ENCODE measurements around the gene XRCC6.
"Not testable (repeated sequence)": the region's sequence is repeated elsewhere in the genome, so short reads cannot be mapped to it uniquely, and the experiment has no call there.

Gene XRCC6

GRCh38 chr22:41621099-41621910, at the start of gene XRCC6:
Gene XRCC6 (plus strand): TSS chr22:41621295. CDS start chr22:41622005, 710 bp downstream.
- peak; percentile 98 for DNase-seq

- no peak for DNase-seq
Measured at GRCh38 chr22:41571786-41572185, 49.3 kb upstream of the XRCC6 start.

- not testable (repeated sequence) for DNase-seq
Measured at GRCh38 chr22:41572305-41572704, 48.8 kb upstream of the XRCC6 start.

GRCh38 chr22:41573677-41574076, 47.4 kb upstream of the XRCC6 start:
- DNase-seq: no peak

GRCh38 chr22:41574847-41575381, 46.2 kb upstream of the XRCC6 start:
- no peak for DNase-seq

- no peak for DNase-seq
Measured at GRCh38 chr22:41575533-41575932, 45.6 kb upstream of the XRCC6 start.

GRCh38 chr22:41576877-41577276, 44.2 kb upstream of the XRCC6 start:
- DNase-seq: no peak

GRCh38 chr22:41578114-41578513, 43.0 kb upstream of the XRCC6 start:
- no peak for DNase-seq

GRCh38 chr22:41578818-41579217, 42.3 kb upstream of the XRCC6 start:
- no peak for DNase-seq

GRCh38 chr22:41579297-41579996, 41.6 kb upstream of the XRCC6 start:
- DNase-seq: no peak

GRCh38 chr22:41579997-41580355, 41.1 kb upstream of the XRCC6 start:
- no peak for DNase-seq

GRCh38 chr22:41582694-41583093, 38.4 kb upstream of the XRCC6 start:
- DNase-seq: no peak

- no peak for DNase-seq
Measured at GRCh38 chr22:41584881-41585280, 36.2 kb upstream of the XRCC6 start.

GRCh38 chr22:41585898-41586297, 35.2 kb upstream of the XRCC6 start:
- no peak for DNase-seq

GRCh38 chr22:41587347-41587723, 33.8 kb upstream of the XRCC6 start:
- DNase-seq: no peak

- DNase-seq: peak; percentile 100
Measured at GRCh38 chr22:41589391-41590241, 31.5 kb upstream of the XRCC6 start, which contains the start of gene PMM1. Gene PMM1 (minus strand): TSS chr22:41589840. CDS start chr22:41589805, 35 bp downstream.

- not testable (repeated sequence) for DNase-seq
Measured at GRCh38 chr22:41593336-41593960, 27.6 kb upstream of the XRCC6 start.

GRCh38 chr22:41595703-41596102, 25.4 kb upstream of the XRCC6 start:
- DNase-seq: no peak

- no peak for DNase-seq
Measured at GRCh38 chr22:41596776-41597634, 24.1 kb upstream of the XRCC6 start.

GRCh38 chr22:41597635-41597953, 23.5 kb upstream of the XRCC6 start:
- no peak for DNase-seq

GRCh38 chr22:41598081-41598480, 23.0 kb upstream of the XRCC6 start:
- no peak for DNase-seq
